Measurements from ENCODE around the gene DSCAM.
"Not testable (repeated sequence)": the region's sequence is repeated elsewhere in the genome, so short reads cannot be mapped to it uniquely, and the experiment has no call there.

The DSCAM gene

GRCh38 chr21:40846587-40847411 lies at the start of gene DSCAM:
Gene DSCAM (minus strand): TSS chr21:40847158. CDS start chr21:40846661, 497 bp downstream.
- DNase-seq = no peak

- not testable (repeated sequence) for DNase-seq
Measured at GRCh38 chr21:40895697-40896096, 48.7 kb upstream of the DSCAM start.

GRCh38 chr21:40886931-40887330 lies 40.0 kb upstream of the DSCAM start:
- no peak for DNase-seq

GRCh38 chr21:40886006-40886405 lies 39.0 kb upstream of the DSCAM start:
- DNase-seq = no peak

- no peak for DNase-seq
Measured at GRCh38 chr21:40882192-40882915, 35.4 kb upstream of the DSCAM start.

GRCh38 chr21:40881767-40882166 lies 34.8 kb upstream of the DSCAM start:
- DNase-seq = no peak

- DNase-seq = no peak
Measured at GRCh38 chr21:40871099-40871498, 24.1 kb upstream of the DSCAM start.

- DNase-seq = no peak
Measured at GRCh38 chr21:40863839-40864238, 16.9 kb upstream of the DSCAM start.

- no peak for DNase-seq
Measured at GRCh38 chr21:40858517-40858916, 11.6 kb upstream of the DSCAM start.

GRCh38 chr21:40853956-40854688 lies 7.2 kb upstream of the DSCAM start:
- no peak for DNase-seq

GRCh38 chr21:40852563-40852962 lies 5.6 kb upstream of the DSCAM start:
- DNase-seq = no peak

- DNase-seq = no peak
Measured at GRCh38 chr21:40851749-40852148, 4.8 kb upstream of the DSCAM start.

GRCh38 chr21:40850071-40850470 lies 3.1 kb upstream of the DSCAM start:
- no peak for DNase-seq

GRCh38 chr21:40847951-40848350 lies 993 bp upstream of the DSCAM start:
- DNase-seq = no peak

GRCh38 chr21:40846103-40846502 lies 855 bp downstream of the DSCAM start:
- DNase-seq = no peak

GRCh38 chr21:40845441-40845995 lies 1.4 kb downstream of the DSCAM start:
- peak; percentile 43 for DNase-seq

GRCh38 chr21:40844935-40845334 lies 2.0 kb downstream of the DSCAM start:
- DNase-seq = no peak

GRCh38 chr21:40842197-40842552 lies 4.8 kb downstream of the DSCAM start:
- DNase-seq = no peak

- peak; percentile 18 for DNase-seq
Measured at GRCh38 chr21:40841524-40842196, 5.3 kb downstream of the DSCAM start.

- no peak for DNase-seq
Measured at GRCh38 chr21:40840401-40841125, 6.4 kb downstream of the DSCAM start.

- no peak for DNase-seq
Measured at GRCh38 chr21:40839521-40839920, 7.4 kb downstream of the DSCAM start.

- no peak for DNase-seq
Measured at GRCh38 chr21:40837456-40837855, 9.5 kb downstream of the DSCAM start.
